ENCODE results near the gene PLA2G2F. TPM values are rescaled to one million over a fixed set of nuclear protein-coding genes. Genes with fewer than 3 reads are reported as not detected.

Gene PLA2G2F
- total and polyA plus RNA-seq, 9 donors = 0.02 to 0.30 (median 0.11) TPM; not detected in 5

GRCh38 chr1:20179371-20180128 is 40.4 kb downstream of the PLA2G2F start:
- H3K4me3 ChIP-seq = no peak overlapping the region
- no peaks in the 10 kb centered on the region for H3K36me3 ChIP-seq
- DNase-seq = no peak
- TF ChIP-seq CTCF (IDR thresholded peaks at IDR 0.05) = no peak
- TF ChIP-seq POLR2A (IDR thresholded peaks at IDR 0.05) = no peak
- TF ChIP-seq EP300 (IDR thresholded peaks at IDR 0.05) = no peak
- no peaks in the 10 kb centered on the region for H3K27me3 ChIP-seq
- no peak overlapping the region for H3K27ac ChIP-seq
- H3K9me3 ChIP-seq = no peaks in the 10 kb centered on the region
- whole genome bisulfite sequencing, 3 donors = 85 to 86% (median 86%) methylated on average over 2 of the region's 2 CpGs
- intact Hi-C loops (cut with DNase I) = no loop called here
- H3K4me1 ChIP-seq (ENCODE audit: insufficient read depth) = no peaks in the 10 kb centered on the region

- Histone ChIP-seq H3K27me3 (no peaks in the 10 kb centered on the region), H3K4me1 (ENCODE audit: insufficient read depth) (no peaks in the 10 kb centered on the region), H3K9me3 (no peaks in the 10 kb centered on the region), H3K27ac (no peak overlapping the region), H3K36me3 (no peaks in the 10 kb centered on the region), H3K4me3 (no peak overlapping the region)
- TF ChIP-seq EP300 (IDR thresholded peaks at IDR 0.05) = no peak
- no peak for TF ChIP-seq CTCF (IDR thresholded peaks at IDR 0.05)
- no peak for TF ChIP-seq POLR2A (IDR thresholded peaks at IDR 0.05)
- DNase-seq = no peak
- intact Hi-C loops (cut with DNase I) = no loop called here
- 50 to 66% (median 61%) methylated on average over 6 of the region's 6 CpGs for WGBS, 3 donors
Measured at GRCh38 chr1:20180129-20180843, 41.2 kb downstream of the PLA2G2F start.

GRCh38 chr1:20180844-20181207 is 41.7 kb downstream of the PLA2G2F start:
- Histone ChIP-seq H3K4me1 (ENCODE audit: insufficient read depth) (no peaks in the 10 kb centered on the region), H3K4me3 (no peak overlapping the region), H3K27ac (no peak overlapping the region), H3K27me3 (no peaks in the 10 kb centered on the region), H3K36me3 (no peaks in the 10 kb centered on the region), H3K9me3 (no peaks in the 10 kb centered on the region)
- 60 to 72% (median 65%) methylated on average over 3 of the region's 3 CpGs for WGBS, 3 donors
- TF ChIP-seq CTCF (IDR thresholded peaks at IDR 0.05) = no peak
- TF ChIP-seq POLR2A (IDR thresholded peaks at IDR 0.05) = no peak
- TF ChIP-seq EP300 (IDR thresholded peaks at IDR 0.05) = no peak
- no peak for DNase-seq
- intact Hi-C loops (cut with DNase I) = no loop called here

GRCh38 chr1:20182415-20182814 is 43.3 kb downstream of the PLA2G2F start:
- intact Hi-C loops (cut with DNase I) = no loop called here
- TF ChIP-seq EP300 (IDR thresholded peaks at IDR 0.05) = no peak
- no peak for TF ChIP-seq CTCF (IDR thresholded peaks at IDR 0.05)
- TF ChIP-seq POLR2A (IDR thresholded peaks at IDR 0.05) = no peak
- no peak overlapping the region for H3K4me3 ChIP-seq
- no peaks in the 10 kb centered on the region for H3K27me3 ChIP-seq
- DNase-seq = no peak
- H3K9me3 ChIP-seq = no peaks in the 10 kb centered on the region
- H3K4me1 ChIP-seq (ENCODE audit: insufficient read depth) = no peaks in the 10 kb centered on the region
- H3K36me3 ChIP-seq = no peaks in the 10 kb centered on the region
- no peak overlapping the region for H3K27ac ChIP-seq
